ENCODE data around the gene MACROD2. TPM values are rescaled to one million over a fixed set of nuclear protein-coding genes. Genes with fewer than 3 reads are reported as not detected.

MACROD2 gene
- total RNA-seq, 1 experiment from 2014 or later, result 1.6 TPM

- no peak overlapping the region for H3K4ac ChIP-seq (ENCODE audit: low read depth, low read length)
- no peak overlapping the region for H2BK20ac ChIP-seq (ENCODE audit: low read depth, low read length, poor library complexity, severe bottlenecking)
- no peak overlapping the region for H3K4me2 ChIP-seq (ENCODE audit: insufficient read depth, insufficient read length, low read length)
- no peak overlapping the region for H3K18ac ChIP-seq (ENCODE audit: insufficient read length, low read depth, low read length)
- H3K79me2 ChIP-seq (ENCODE audit: insufficient read depth, low read length), result no peaks in the 10 kb centered on the region
- H4K5ac ChIP-seq (ENCODE audit: insufficient read length, low read depth, low read length), result no peak overlapping the region
- H3K56ac ChIP-seq (ENCODE audit: insufficient read length, low read depth, low read length), result no peak overlapping the region
- Mint-ChIP-seq H3K9me3 (no peaks in the 10 kb centered on the region), H3K4me1 (no peaks in the 10 kb centered on the region), H3K4me3 (no peak overlapping the region), H3K27me3 (ENCODE audit: low read depth) (no peaks in the 10 kb centered on the region), H3K27ac (no peak overlapping the region), H3K36me3 (ENCODE audit: insufficient read depth in 1 of 3, low read depth in 3 of 3) (no peaks in the 10 kb centered on the region)
- no peak overlapping the region for H4K91ac ChIP-seq (ENCODE audit: insufficient read length, low read depth, low read length)
- no peak for DNase-seq
- no peaks in the 10 kb centered on the region for H3K4me1 ChIP-seq (ENCODE audit: insufficient read depth, low read length)
- H3K79me1 ChIP-seq (ENCODE audit: insufficient read depth, low read depth, low read length, poor library complexity, severe bottlenecking), result no peaks in the 10 kb centered on the region
- H3K23ac ChIP-seq (ENCODE audit: insufficient read length, low read depth, low read length), result no peak overlapping the region
- no peak overlapping the region for H2BK15ac ChIP-seq (ENCODE audit: low read depth, low read length)
- H3K23me2 ChIP-seq (ENCODE audit: insufficient read length, low read depth, low read length, poor library complexity, severe bottlenecking), result no peaks in the 10 kb centered on the region
- no peak overlapping the region for H2BK12ac ChIP-seq (ENCODE audit: insufficient read length, low read depth, low read length)
- H3K9me3 ChIP-seq (ENCODE audit: control insufficient read depth, low read depth, low read length), result no peaks in the 10 kb centered on the region
- H3K27ac ChIP-seq (ENCODE audit: insufficient read length, low read depth, low read length), result no peak overlapping the region
- WGBS (ENCODE audit: extremely low coverage, insufficient read length, low lambda C conversion rate), result no CpG with 5 or more reads among the region's 1 CpG
- no peak overlapping the region for H2AK5ac ChIP-seq (ENCODE audit: insufficient read length, low read length)
- no peak for TF ChIP-seq CTCF (conservative IDR thresholded peaks at IDR 0.05)
- H3T11ph ChIP-seq (ENCODE audit: low read length), result no peak overlapping the region
- H2AFZ ChIP-seq (ENCODE audit: low read length), result no peak overlapping the region
- no peak overlapping the region for H2BK120ac ChIP-seq (ENCODE audit: low read depth, low read length, poor library complexity, severe bottlenecking)
- no peaks in the 10 kb centered on the region for H4K20me1 ChIP-seq (ENCODE audit: control insufficient read depth, insufficient read depth, insufficient read length)
- no peak overlapping the region for H4K8ac ChIP-seq (replicated peaks; ENCODE audit: insufficient read length, low read depth, low read length)
- no peak overlapping the region for H3K14ac ChIP-seq (ENCODE audit: insufficient read depth, low read length)
- H3K9ac ChIP-seq (ENCODE audit: extremely low read depth, insufficient read length, low read length), result no peak overlapping the region
- H2BK5ac ChIP-seq (ENCODE audit: insufficient read length, low read length), result no peak overlapping the region
- no peaks in the 10 kb centered on the region for H3K27me3 ChIP-seq (ENCODE audit: insufficient read depth, low read length)
These were observed 1117.9 kb downstream of the MACROD2 start for GRCh38 chr20:15113144-15113773.

Measured in H9 (cell line).